UCSD-AML1 (cell line): Measurements from ENCODE around the gene FHAD1.

ENCODE experiments used
- DNase-seq: peaks from one replicate; lab custom pipeline; 2025; ENCODE audit not compliant: unreplicated experiment; lab: John Stamatoyannopoulos, UW

FHAD1 gene

DNA sequence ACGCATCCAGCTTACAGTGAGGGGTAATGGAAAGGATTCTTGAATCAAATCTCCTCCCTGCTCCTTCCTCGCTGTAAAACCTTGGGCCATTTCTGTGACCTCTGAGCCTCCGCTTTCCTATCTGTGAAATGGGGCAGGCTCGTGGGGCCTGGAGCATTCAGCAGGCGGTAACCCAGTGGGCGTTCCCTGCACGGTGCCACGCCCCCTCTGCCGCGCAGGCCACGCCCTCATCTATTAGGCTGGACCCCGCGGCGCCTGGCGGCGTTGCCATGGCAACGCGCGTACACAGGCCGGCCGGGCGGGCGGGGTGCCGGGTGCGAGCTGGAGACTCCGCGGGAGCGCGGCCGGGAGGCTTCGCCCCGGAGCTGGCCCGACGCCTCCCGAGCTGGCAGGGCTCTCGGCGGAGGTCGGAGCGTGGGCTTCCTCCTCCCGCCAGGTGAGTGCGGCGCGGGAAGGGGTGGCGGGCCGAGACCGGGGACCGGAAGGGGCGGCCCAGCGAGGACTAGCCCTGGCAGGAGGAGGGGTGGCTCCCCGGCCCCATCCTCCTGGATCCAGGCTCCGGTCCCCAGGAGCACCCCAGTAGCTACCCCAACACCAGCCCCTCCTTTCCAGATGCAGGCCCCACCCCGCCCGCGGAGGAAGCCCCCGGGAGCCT lies at the start of gene FHAD1:
Gene FHAD1, plus strand, starts transcription at position 264 of the 655 bp plus-strand sequence. CDS start 4,562 bp downstream, outside the sequence.
- DNase-seq, result no peak

- no peak for DNase-seq
These were observed 49.2 kb upstream of the FHAD1 start for GRCh38 chr1:15197591-15198447.

DNA sequence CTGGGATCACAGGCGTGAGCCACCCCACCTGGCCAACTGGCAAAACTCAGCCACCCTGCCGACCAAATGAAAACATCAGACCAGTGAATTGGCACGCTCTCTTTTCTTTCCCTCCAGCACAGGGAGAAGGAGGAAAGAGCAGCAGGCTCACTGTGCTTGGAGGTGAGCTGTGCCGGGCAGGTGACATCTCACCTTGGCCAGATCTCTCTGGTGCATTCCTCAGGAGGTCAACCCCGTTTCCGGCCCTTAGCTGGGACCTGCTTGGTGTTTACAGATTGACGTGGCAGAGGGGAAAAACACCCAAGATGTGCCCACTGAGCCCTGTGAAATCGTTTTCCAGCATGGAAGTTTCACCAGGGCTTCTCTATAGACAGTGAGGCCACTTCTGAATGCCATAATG lies 48.3 kb upstream of the FHAD1 start:
- no peak for DNase-seq

DNA sequence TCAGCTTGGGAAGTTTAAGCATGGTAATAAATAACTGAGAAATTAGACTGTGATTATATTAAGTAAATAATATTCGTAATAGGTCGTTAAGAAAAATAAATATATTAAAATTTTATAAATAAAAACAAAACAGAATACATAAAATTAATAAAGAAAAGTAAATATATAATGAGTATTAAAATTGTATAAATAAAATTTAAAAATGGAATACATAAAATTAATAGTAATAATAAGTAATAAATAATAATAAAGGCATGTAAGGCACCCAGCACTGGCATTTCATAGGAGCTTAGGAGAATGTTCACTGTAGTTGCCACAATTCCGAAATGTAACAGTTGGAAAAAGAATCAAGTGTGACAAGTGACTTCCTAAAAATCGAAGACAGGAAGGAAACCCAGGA lies 45.8 kb upstream of the FHAD1 start:
- no peak for DNase-seq

DNA sequence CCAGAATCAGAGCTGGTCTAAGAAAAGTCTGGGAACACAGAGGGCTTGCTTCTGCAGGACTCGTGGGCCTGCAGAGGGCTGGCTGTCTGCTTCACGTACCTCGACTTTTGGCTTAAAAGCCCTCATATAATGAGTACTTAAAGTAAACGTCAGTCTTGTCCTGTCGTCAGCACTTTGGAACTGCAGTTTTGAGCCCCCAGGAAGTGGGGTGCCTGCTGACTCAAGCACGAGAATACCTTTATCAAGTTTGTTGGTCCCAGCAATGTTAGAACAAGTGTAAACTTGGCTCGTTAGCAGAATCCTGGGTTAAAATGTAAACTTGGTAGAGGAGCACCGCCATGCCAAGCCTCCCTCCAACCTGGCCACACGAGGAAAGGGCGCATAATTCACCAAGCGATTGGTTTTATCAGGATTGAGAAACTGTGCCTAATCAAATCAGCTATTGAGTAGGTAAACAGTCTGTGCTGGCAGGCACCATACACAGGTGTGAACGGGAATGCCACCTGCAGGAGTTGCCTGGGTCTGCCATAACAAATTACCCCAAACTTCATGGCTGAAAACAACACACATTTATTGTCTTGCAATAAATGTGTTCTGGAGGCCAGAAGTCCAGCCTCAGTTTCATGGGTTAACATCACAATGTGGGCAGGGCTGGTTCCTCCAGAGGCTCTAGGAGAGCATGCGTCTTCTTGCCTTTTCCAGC lies 45.0 kb upstream of the FHAD1 start:
- no peak for DNase-seq

DNA sequence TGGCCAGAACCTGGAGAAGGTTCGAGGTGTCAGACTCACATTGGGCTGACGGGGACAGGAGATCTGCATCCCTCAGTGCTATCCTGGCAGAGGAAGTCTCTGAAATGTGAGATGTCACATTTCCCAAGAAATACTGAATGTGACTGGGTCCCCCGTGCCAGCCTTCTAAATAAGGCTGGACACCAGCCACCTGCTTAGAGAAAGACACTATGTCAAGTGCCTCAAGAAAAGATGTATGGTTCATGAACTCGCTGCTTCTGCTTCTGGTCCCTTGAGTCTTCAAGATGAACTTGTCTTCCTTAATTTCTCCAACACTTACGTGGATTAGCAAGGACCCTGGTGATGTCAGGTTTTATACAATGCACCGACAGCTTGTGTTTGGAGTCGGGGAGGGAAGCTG lies 42.1 kb upstream of the FHAD1 start:
- no peak for DNase-seq

DNA sequence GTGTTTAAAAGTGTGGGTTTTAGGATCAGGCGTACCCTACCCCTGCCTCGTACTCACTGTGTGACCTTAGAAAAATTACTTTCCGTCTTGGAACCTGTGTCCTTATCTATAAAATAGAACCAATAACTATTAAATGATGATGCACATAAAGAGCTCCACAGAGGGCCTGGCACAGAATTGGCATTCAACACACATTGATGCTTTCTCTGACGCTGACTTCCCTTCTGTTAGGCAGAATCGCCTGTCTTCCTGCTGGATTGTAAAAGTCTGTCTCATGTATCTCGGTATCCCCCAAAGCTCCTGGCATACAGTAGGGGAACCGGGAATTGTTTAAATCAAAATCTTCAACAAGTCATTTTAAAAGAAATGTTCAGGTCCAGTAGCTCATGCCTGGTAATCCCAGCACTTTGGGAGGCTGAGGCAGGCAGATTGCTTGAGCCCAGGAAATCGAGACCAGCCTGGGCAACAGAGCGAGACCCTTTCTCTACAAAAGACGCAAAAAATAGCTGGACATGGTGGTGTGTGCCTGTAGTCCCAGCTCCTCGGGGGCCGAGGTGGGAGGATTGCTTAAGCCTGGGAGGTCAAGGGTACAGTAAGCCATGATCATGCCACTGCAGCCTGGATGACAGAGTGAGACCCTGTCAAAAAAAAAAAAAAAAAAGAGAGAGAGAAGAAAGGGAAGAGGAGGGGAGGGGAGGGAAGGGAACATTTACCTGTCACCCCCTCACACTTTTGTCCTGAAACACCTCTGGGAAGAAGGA lies 41.3 kb upstream of the FHAD1 start:
- no peak for DNase-seq

DNA sequence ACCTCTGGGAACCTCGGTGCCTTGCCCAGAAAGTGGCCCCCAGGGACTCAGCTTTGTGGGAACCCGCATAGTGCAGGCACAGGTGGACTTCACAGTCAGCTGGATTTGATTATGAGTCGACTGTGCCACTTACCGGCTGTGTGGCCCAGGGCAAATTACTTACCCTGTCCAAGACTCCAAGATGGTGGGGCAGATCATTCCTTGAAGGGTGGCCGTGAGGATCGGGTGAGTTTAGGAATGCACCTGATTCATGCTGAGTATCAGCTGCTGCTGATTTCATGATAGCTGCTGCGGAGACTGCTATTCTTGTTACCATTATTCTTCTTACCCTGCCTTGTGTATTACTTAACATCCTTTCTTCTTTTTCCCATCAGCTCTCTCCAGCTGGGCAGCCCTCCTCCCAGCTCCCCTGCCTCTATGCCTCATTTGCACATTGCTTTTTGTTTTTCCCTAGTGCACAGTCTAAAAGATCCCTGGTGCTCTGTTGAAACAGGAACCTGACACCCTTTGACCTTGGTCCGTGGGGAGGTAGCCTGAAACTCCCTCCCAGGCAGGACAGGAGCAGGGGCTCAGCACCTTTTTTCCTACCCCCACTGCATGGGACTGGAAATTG lies 40.5 kb upstream of the FHAD1 start:
- DNase-seq, result no peak

DNA sequence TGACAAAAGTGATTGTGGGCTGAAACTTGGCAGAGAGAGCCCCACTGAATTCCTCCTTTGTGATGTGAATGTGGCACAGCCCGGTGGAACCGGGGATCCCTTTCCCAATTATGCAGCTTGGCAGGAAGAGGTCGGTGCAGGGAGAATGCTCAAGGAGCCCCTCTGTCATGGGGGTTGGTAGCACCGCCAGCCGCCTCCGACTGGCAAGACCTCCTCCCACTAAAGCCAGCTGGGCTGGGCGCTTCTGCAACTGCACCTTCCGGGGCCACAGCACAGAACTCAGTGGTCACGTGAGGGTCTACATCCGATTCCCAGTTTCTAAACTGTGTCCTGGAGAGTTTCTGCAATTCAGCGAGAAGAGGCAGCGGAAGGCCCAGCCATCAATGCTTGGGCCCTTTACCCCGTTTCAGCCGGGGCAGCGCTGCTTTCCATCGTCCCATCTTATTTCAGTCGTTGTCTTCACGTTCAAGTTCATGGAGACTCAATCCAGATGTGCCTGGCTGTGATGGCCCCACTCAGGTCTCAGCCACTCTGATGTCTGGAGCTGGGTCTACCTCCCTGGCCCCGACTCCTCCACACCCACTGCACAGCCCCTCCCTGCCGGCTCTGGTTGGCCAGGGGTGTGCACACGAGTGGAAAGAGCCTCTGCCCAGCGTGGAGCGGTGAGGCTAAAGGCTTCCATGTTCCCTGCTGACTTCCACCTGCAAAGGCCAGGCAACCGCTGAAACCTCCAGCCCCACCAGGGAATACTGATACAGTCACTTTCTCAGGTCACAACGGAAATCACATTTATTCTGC lies 39.8 kb upstream of the FHAD1 start:
- DNase-seq, result no peak

DNA sequence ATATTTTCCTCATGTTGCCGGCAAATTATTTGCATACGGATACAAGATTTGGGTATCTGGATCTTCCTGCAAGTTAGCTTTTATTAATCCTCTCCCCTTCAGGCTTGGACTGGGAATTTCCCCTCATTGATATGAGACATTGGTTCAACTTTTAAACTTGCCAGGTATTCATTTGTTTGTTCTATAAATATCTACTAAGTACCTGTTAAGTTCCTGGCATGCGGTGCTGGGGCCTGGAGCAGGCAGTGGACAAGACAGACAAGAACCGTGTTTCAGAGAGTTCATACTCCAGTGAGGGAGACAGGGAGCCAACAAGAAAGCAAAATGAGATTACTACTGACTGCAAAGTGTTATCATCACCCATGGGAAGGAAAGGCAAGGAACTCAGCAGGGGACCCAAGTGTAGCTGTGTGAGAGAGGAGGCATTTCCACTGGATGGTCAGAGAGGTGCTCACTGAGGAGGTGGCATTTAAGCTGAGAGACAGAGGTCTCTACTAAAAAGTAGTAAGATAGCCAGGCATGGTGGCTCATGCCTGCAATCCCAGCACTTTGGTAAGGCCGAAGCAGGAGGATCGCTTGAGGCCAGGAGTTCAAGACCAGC lies 39.1 kb upstream of the FHAD1 start:
- DNase-seq, result no peak

- DNase-seq, result no peak
These were observed 36.2 kb upstream of the FHAD1 start for GRCh38 chr1:15210651-15211375.

DNA sequence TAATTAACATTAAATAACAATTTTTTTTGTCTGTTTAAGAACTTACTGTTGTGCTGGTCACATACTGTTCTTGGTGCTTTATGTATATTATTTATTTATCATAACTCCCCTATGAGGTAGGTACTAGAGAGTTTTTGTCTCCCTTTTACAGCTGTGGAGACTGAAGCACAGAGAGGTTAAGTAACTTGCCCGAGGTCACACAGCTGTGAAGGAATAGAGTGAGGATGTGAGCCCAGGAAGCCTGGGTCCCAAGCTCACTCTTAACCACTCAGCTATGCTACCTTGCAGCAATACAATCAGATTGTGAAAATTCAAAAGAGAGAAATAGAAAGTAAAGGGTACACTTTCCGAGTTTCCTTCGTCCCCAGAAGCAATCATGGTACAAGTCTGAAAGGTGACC lies 35.6 kb upstream of the FHAD1 start:
- no peak for DNase-seq

DNA sequence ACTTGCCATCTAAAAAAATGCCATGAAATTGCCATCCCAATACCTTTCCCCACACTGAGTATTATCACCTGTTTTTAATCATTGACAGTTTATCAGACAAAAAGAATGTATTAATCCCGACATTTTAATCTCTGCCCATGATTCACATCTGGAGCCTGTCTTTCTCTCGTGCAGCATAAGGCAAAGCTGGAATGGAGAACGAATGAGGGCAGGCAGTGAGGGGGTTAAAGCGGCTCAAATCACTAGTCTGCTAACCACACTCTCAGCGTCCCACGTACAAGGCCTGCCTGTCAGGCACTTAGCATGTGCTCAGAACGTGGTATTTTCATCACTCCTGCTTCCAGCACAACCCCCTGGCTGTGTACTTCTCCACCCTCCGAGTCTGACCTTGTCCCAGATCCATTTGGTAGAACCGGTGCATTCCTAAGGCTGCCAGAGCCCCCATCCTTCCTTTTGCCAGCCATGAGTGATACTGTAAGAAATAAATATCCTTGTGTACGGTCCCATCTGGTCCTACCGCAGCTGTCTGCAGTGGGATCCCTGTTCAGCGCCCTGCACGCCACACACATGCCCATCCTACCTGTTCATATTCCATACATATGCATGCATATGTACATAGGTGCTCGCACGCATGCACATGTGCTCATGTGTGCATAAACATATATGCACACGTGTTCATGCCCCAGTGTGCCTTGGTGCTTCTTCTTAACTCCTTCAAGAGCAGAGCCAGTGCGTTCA lies 34.6 kb upstream of the FHAD1 start:
- no peak for DNase-seq

DNA sequence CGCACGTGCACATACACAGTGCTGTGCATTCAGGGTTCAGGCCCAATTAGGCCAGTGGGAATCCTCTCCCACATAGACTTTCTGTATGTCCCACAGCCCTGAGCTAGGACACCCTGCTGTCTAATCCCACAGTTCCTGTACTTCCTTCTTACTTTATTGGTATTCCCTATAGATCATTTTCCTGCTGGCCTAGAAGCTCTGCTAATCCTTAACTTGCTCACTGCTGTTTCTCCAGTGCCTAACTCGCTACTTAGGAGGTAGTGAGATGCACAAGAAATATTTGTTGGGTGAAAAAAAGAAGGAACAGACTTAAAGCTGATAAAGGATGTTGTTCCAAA lies 34.1 kb upstream of the FHAD1 start:
- DNase-seq, result no peak

- DNase-seq, result no peak
These were observed 33.6 kb upstream of the FHAD1 start for GRCh38 chr1:15213341-15213821.

DNA sequence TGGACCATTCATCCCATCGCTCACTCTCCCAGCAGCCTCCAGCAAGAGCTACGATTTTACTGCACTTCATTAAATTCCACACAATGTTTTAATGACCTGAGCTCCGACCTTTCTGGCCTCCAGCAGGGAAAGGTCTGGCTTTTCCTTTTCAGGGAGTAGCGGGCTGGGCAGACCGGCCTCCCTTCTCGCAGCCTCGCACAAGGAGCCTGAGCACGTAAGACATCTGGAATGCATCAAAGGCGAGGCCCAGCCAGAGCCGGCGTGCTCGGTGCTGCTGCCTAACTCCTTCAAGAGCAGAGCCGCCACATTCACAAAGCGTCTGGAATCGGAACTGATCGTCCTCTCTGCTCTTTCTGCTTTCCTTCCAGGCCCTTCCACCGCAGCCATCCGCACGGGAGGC lies 32.5 kb upstream of the FHAD1 start:
- DNase-seq, result no peak

DNA sequence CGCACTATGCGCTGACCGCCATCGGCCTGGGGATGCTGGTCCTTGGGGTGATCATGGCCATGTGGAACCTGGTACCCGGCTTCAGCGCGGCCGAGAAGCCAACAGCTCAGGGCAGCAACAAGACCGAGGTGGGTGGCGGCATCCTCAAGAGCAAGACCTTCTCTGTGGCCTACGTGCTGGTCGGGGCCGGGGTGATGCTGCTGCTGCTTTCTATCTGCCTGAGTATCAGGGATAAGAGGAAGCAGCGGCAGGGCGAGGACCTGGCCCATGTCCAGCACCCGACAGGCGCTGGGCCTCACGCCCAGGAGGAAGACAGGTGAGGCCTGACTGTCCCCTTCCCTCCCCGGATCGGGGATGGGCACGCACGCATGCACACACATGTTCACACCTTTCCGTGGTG lies 31.9 kb upstream of the FHAD1 start:
- DNase-seq, result no peak

- DNase-seq, result no peak
These were observed 29.4 kb upstream of the FHAD1 start for GRCh38 chr1:15217654-15218053.
